ENCODE data around the gene OTOGL.

DNA sequence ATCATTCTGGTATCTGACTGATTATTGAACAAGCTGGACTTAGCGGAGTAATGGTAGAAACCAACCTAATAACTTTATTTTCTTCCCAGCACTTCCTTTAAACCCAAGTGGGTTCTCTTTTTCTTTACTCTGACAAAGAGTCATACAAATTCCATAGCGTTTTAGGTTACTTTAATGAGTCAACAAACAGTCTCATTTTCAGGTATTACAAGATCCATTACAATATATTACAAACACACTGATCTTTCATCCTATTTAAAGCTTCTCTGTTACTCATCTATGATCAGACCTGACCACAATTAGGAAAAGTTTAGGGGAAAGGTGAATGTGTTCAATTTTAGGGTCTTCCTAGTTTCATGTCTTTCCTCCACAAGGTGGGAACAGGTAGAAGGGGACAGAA, 305.3 kb downstream of the OTOGL start:
- TF ChIP-seq CTCF (IDR thresholded peaks at IDR 0.05) (no peak), ZFX (IDR thresholded peaks at IDR 0.05; ENCODE audit: borderline replicate concordance) (no peak)
